ENCODE data around the gene RTF1.

RTF1 gene

GRCh38 chr15:41512940-41513505 lies 96.1 kb downstream of the RTF1 start:
- H3K4me1 ChIP-seq (ENCODE audit: insufficient read depth, low read length), result no peaks in the 10 kb centered on the region
- no peaks in the 10 kb centered on the region for H3K36me3 ChIP-seq (ENCODE audit: insufficient read depth, low read length)
- H3K9me3 ChIP-seq (ENCODE audit: control insufficient read depth, insufficient read depth, low read length), result no peaks in the 10 kb centered on the region
- H3K9ac ChIP-seq (ENCODE audit: low read depth, low read length), result peak overlapping the region; percentile 41; the same call in 1 of the 2 replicates

GRCh38 chr15:41513506-41514227 lies 96.8 kb downstream of the RTF1 start, which contains the start of gene LTK:
Gene LTK, minus strand, starts transcription at chr15:41513827. Its CDS starts 118 bp downstream, at chr15:41513709.
- Histone ChIP-seq H3K9ac (ENCODE audit: low read depth, low read length) (peak within 1 kb of the TSS; percentile 41; the same call in 1 of the 2 replicates), H3K36me3 (ENCODE audit: insufficient read depth, low read length) (no peaks in the 10 kb centered on the region), H3K4me1 (ENCODE audit: insufficient read depth, low read length) (no peaks in the 10 kb centered on the region), H3K9me3 (ENCODE audit: control insufficient read depth, insufficient read depth, low read length) (no peaks in the 10 kb centered on the region)

- Histone ChIP-seq H3K4me1 (ENCODE audit: insufficient read depth, low read length) (no peaks in the 10 kb centered on the region), H3K36me3 (ENCODE audit: insufficient read depth, low read length) (no peaks in the 10 kb centered on the region), H3K9me3 (ENCODE audit: control insufficient read depth, insufficient read depth, low read length) (no peaks in the 10 kb centered on the region), H3K9ac (ENCODE audit: low read depth, low read length) (no peak overlapping the region)
Observed at GRCh38 chr15:41517895-41518449, 101.1 kb downstream of the RTF1 start.

GRCh38 chr15:41520636-41521035 lies 103.7 kb downstream of the RTF1 start:
- Histone ChIP-seq H3K36me3 (ENCODE audit: insufficient read depth, low read length) (no peaks in the 10 kb centered on the region), H3K4me1 (ENCODE audit: insufficient read depth, low read length) (no peaks in the 10 kb centered on the region), H3K9me3 (ENCODE audit: control insufficient read depth, insufficient read depth, low read length) (no peaks in the 10 kb centered on the region), H3K9ac (ENCODE audit: low read depth, low read length) (no peak overlapping the region)

- Histone ChIP-seq H3K4me1 (ENCODE audit: insufficient read depth, low read length) (no peaks in the 10 kb centered on the region), H3K36me3 (ENCODE audit: insufficient read depth, low read length) (peaks cover under 1% of the 10 kb centered on the region), H3K9me3 (ENCODE audit: control insufficient read depth, insufficient read depth, low read length) (no peaks in the 10 kb centered on the region), H3K9ac (ENCODE audit: low read depth, low read length) (no peak overlapping the region)
Observed at GRCh38 chr15:41521614-41522013, 104.7 kb downstream of the RTF1 start.

- Histone ChIP-seq H3K9me3 (ENCODE audit: control insufficient read depth, insufficient read depth, low read length) (no peaks in the 10 kb centered on the region), H3K36me3 (ENCODE audit: insufficient read depth, low read length) (peaks cover 3% of the 10 kb centered on the region), H3K9ac (ENCODE audit: low read depth, low read length) (no peak overlapping the region), H3K4me1 (ENCODE audit: insufficient read depth, low read length) (no peaks in the 10 kb centered on the region)
Observed at GRCh38 chr15:41523097-41523496, 106.2 kb downstream of the RTF1 start.

GRCh38 chr15:41530363-41530956 lies 113.6 kb downstream of the RTF1 start:
- Histone ChIP-seq H3K4me1 (ENCODE audit: insufficient read depth, low read length) (no peaks in the 10 kb centered on the region), H3K9me3 (ENCODE audit: control insufficient read depth, insufficient read depth, low read length) (no peaks in the 10 kb centered on the region), H3K36me3 (ENCODE audit: insufficient read depth, low read length) (peaks cover 23% of the 10 kb centered on the region), H3K9ac (ENCODE audit: low read depth, low read length) (no peak overlapping the region)

All from ES-I3 (cell line).